HEK293 (cell line): ENCODE measurements around the gene PSME1.

Experiments
- ZEB2 ChIP-seq: fragments of 450-650 bp; formaldehyde crosslinking; IDR thresholded peaks from 2 replicates; pipeline ENCODE4 v1.5.1; 2016; ENCODE audit warnings: missing biosample characterization, missing genetic modification characterization
- ZNF221 ChIP-seq: fragments of 450-650 bp; formaldehyde crosslinking; IDR thresholded peaks from 2 replicates; pipeline ENCODE4 v1.5.1; 2017; ENCODE audit warnings: missing biosample characterization, missing genetic modification characterization, borderline replicate concordance
- TF ChIP-seq, protein P1 (sequence below): fragments of 450-650 bp; formaldehyde crosslinking; IDR thresholded peaks from 2 replicates; pipeline ENCODE4 v1.5.1; 2016; ENCODE audit warnings: missing biosample characterization, missing genetic modification characterization, low read depth
- TF ChIP-seq, protein P2 (sequence below): fragments of 450-650 bp; formaldehyde crosslinking; IDR thresholded peaks from 2 replicates; pipeline ENCODE4 v1.5.1; 2016; ENCODE audit warnings: missing biosample characterization, missing genetic modification characterization

DNA sequence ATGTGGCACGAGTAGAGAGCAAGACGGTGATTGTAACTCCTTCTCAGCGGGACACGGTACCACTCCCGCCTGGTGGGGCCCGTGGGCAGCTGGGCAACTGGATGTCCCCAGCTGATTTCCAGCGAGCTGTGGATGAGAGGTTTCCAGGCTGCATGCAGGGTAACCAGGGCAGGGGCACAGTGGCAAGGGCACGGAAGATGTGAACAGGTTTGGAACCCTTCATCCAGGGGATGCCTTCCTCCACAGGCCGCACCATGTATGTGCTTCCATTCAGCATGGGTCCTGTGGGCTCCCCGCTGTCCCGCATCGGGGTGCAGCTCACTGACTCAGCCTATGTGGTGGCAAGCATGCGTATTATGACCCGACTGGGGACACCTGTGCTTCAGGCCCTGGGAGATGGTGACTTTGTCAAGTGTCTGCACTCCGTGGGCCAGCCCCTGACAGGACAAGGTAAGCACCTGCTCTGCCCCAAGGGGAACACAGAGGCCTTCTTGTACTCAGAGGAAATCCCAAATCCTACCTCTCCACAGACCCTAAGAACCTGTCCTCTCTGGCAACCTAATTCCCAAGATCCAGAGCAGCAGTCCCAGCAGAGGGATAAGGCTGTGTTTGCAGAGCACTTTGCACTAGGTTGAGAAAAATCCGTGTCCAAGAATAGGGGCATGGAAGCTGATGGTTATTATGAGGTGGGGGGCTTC is 37.6 kb upstream of the PSME1 start:
- TF ChIP-seq ZNF221 (tag by site-specific recombination) (no peak), ZEB2 (tag by site-specific recombination) (no peak)
- TF ChIP-seq, protein P1, sequence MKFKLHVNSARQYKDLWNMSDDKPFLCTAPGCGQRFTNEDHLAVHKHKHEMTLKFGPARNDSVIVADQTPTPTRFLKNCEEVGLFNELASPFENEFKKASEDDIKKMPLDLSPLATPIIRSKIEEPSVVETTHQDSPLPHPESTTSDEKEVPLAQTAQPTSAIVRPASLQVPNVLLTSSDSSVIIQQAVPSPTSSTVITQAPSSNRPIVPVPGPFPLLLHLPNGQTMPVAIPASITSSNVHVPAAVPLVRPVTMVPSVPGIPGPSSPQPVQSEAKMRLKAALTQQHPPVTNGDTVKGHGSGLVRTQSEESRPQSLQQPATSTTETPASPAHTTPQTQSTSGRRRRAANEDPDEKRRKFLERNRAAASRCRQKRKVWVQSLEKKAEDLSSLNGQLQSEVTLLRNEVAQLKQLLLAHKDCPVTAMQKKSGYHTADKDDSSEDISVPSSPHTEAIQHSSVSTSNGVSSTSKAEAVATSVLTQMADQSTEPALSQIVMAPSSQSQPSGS (tag by site-specific recombination), result no peak
- TF ChIP-seq, protein P2, sequence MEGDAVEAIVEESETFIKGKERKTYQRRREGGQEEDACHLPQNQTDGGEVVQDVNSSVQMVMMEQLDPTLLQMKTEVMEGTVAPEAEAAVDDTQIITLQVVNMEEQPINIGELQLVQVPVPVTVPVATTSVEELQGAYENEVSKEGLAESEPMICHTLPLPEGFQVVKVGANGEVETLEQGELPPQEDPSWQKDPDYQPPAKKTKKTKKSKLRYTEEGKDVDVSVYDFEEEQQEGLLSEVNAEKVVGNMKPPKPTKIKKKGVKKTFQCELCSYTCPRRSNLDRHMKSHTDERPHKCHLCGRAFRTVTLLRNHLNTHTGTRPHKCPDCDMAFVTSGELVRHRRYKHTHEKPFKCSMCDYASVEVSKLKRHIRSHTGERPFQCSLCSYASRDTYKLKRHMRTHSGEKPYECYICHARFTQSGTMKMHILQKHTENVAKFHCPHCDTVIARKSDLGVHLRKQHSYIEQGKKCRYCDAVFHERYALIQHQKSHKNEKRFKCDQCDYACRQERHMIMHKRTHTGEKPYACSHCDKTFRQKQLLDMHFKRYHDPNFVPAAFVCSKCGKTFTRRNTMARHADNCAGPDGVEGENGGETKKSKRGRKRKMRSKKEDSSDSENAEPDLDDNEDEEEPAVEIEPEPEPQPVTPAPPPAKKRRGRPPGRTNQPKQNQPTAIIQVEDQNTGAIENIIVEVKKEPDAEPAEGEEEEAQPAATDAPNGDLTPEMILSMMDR (tag by site-specific recombination), result no peak
